HepG2 (cell line): ENCODE measurements around the gene GRIN3A.

ENCODE experiments used
- GABPA ChIP-seq, 2 experiments: IDR thresholded peaks; 2 replicates each; pipeline ENCODE4 v1.6.1; 2011 to 2016; ENCODE audit warnings: low read depth in 2 of 2, low read length in 1 of 2, missing biosample characterization in 1 of 2, missing genetic modification characterization in 1 of 2
- GLI4 ChIP-seq: sonication (generic); formaldehyde crosslinking; IDR thresholded peaks from 2 replicates; pipeline ENCODE4 v1.5.1; 2020; ENCODE audit warnings: missing genetic modification reagents, mild to moderate bottlenecking, moderate library complexity, borderline replicate concordance
- POGZ ChIP-seq: sonication (generic); formaldehyde crosslinking; IDR thresholded peaks from 2 replicates; pipeline ENCODE4 v1.4.0; 2020; ENCODE audit warnings: mild to moderate bottlenecking, missing genetic modification reagents
- POLR2A ChIP-seq, 2 experiments: IDR thresholded peaks; 2 replicates each; pipeline ENCODE4 v1.6.1; 2011; ENCODE audit warnings: low read depth in 2 of 2, low read length in 2 of 2, mild to moderate bottlenecking in 1 of 2, moderate library complexity in 1 of 2; ENCODE audit not compliant: insufficient read depth in 1 of 2
- RAD21 ChIP-seq: fragments of 450-650 bp; formaldehyde crosslinking; IDR thresholded peaks from 2 replicates; pipeline ENCODE4 v1.5.0; 2020; ENCODE audit warnings: mild to moderate bottlenecking
- RXRA ChIP-seq: sonication (generic); formaldehyde crosslinking; IDR thresholded peaks from 2 replicates; pipeline ENCODE4 v1.5.1; 2020; ENCODE audit warnings: missing genetic modification reagents
- TF ChIP-seq, protein P1 (sequence below): sonication (generic); formaldehyde crosslinking; IDR thresholded peaks from 2 replicates; pipeline ENCODE4 v1.5.0; 2020; ENCODE audit warnings: missing genetic modification reagents
- TF ChIP-seq, protein P2 (sequence below): sonication (generic); formaldehyde crosslinking; IDR thresholded peaks from 2 replicates; pipeline ENCODE4 v1.5.1; 2020; ENCODE audit warnings: mild to moderate bottlenecking, missing genetic modification reagents, moderate library complexity

DNA sequence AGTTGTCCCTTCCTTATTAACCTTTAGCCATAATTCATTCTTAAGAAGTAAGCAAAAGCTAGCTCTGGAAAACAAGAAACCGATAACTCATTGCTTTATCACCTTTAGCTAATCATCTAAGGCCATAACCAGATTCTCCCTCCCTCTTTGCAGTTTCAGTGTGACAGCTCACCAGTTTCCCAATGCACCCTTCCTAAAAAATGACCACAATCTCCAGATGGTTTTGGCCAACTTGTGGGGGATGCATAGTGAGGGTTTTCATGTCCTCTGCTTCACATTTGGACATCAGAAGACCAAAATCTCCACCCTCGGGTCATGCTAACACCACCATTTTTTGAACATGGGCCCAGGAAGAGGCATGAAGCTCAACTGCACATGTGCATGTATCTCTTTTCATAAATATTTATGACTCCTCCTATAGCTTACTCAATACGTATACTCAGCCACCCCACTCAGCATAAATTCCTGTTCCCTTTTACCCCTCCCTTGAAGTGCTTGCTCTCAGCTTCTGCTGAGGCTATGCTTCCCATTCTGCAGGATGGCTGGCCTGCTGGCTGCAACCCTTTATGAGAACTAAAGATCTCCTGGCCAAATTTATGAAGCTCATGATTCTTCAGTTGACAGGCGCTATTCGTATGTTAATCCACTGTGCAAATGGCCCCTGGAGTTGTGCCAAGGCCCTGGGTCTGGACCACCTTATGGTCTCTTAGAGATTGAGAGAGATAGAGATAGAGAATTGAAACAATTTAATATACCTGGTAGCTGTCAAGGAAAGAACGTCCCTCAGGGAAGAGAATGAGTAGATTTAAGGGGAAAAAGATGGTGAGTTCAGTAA lies 158.5 kb downstream of the GRIN3A start:
- no peak for TF ChIP-seq POGZ
- no peak for TF ChIP-seq POLR2A (IDR thresholded peaks at IDR 0.05; ENCODE audit: insufficient read depth in 1 of 2, low read depth in 2 of 2, low read length in 2 of 2)
- TF ChIP-seq, protein P1, sequence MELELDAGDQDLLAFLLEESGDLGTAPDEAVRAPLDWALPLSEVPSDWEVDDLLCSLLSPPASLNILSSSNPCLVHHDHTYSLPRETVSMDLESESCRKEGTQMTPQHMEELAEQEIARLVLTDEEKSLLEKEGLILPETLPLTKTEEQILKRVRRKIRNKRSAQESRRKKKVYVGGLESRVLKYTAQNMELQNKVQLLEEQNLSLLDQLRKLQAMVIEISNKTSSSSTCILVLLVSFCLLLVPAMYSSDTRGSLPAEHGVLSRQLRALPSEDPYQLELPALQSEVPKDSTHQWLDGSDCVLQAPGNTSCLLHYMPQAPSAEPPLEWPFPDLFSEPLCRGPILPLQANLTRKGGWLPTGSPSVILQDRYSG (CRISPR knock-in tag), result no peak
- no peak for TF ChIP-seq GLI4 (CRISPR knock-in tag)
- TF ChIP-seq RAD21, result no peak
- TF ChIP-seq GABPA (IDR thresholded peaks at IDR 0.05; ENCODE audit: low read depth, low read length), result no peak
- TF ChIP-seq GABPA (CRISPR knock-in tag; IDR thresholded peaks at IDR 0.05; ENCODE audit: low read depth), result no peak
- TF ChIP-seq RXRA (CRISPR knock-in tag), result no peak
- TF ChIP-seq, protein P2, sequence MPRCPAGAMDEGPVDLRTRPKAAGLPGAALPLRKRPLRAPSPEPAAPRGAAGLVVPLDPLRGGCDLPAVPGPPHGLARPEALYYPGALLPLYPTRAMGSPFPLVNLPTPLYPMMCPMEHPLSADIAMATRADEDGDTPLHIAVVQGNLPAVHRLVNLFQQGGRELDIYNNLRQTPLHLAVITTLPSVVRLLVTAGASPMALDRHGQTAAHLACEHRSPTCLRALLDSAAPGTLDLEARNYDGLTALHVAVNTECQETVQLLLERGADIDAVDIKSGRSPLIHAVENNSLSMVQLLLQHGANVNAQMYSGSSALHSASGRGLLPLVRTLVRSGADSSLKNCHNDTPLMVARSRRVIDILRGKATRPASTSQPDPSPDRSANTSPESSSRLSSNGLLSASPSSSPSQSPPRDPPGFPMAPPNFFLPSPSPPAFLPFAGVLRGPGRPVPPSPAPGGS (CRISPR knock-in tag), result no peak
